ENCODE measurements around the gene MFNG. TPM values are rescaled to one million over a fixed set of nuclear protein-coding genes. Genes with fewer than 3 reads are reported as not detected.

The MFNG gene
- total RNA-seq, 1 experiment from 2014 or later: 3.3 TPM

GRCh38 chr22:37480387-37481346 lies 5.5 kb downstream of the MFNG start:
- Histone ChIP-seq H4K5ac (ENCODE audit: insufficient read length, low read depth, low read length) (no peak overlapping the region), H4K8ac (replicated peaks; ENCODE audit: insufficient read length, low read depth, low read length) (no peak overlapping the region), H3K27ac (ENCODE audit: insufficient read length, low read depth, low read length) (no peak overlapping the region), H3K27me3 (ENCODE audit: insufficient read depth, low read length) (no peaks in the 10 kb centered on the region), H2BK15ac (ENCODE audit: low read depth, low read length) (no peak overlapping the region), H3K23ac (ENCODE audit: insufficient read length, low read depth, low read length) (no peak overlapping the region), H2BK20ac (ENCODE audit: low read depth, low read length, poor library complexity, severe bottlenecking) (no peak overlapping the region), H4K91ac (ENCODE audit: insufficient read length, low read depth, low read length) (no peak overlapping the region), H3K9ac (ENCODE audit: extremely low read depth, insufficient read length, low read length) (no peak overlapping the region), H2BK120ac (ENCODE audit: low read depth, low read length, poor library complexity, severe bottlenecking) (no peak overlapping the region), H3K23me2 (ENCODE audit: insufficient read length, low read depth, low read length, poor library complexity, severe bottlenecking) (no peaks in the 10 kb centered on the region), H2AK5ac (ENCODE audit: insufficient read length, low read length) (no peak overlapping the region), H2AFZ (ENCODE audit: low read length) (no peak overlapping the region), H3T11ph (ENCODE audit: low read length) (no peak overlapping the region), H3K79me1 (ENCODE audit: insufficient read depth, low read depth, low read length, poor library complexity, severe bottlenecking) (no peaks in the 10 kb centered on the region), H3K79me2 (ENCODE audit: insufficient read depth, low read length) (no peaks in the 10 kb centered on the region), H4K20me1 (ENCODE audit: control insufficient read depth, insufficient read depth, insufficient read length) (no peaks in the 10 kb centered on the region), H3K4me1 (ENCODE audit: insufficient read depth, low read length) (no peaks in the 10 kb centered on the region), H3K4me2 (ENCODE audit: insufficient read depth, insufficient read length, low read length) (no peak overlapping the region), H3K18ac (ENCODE audit: insufficient read length, low read depth, low read length) (no peak overlapping the region), H2BK5ac (ENCODE audit: insufficient read length, low read length) (no peak overlapping the region), H3K14ac (ENCODE audit: insufficient read depth, low read length) (no peak overlapping the region), H3K56ac (ENCODE audit: insufficient read length, low read depth, low read length) (no peak overlapping the region), H3K9me3 (ENCODE audit: control insufficient read depth, low read depth, low read length) (no peaks in the 10 kb centered on the region), H2BK12ac (ENCODE audit: insufficient read length, low read depth, low read length) (no peak overlapping the region), H3K4ac (ENCODE audit: low read depth, low read length) (no peak overlapping the region)
- no peaks in the 10 kb centered on the region for H3K36me3 Mint-ChIP-seq (ENCODE audit: insufficient read depth in 1 of 3, low read depth in 3 of 3)
- H3K4me1 Mint-ChIP-seq: peaks cover 5 to 31% of the 10 kb centered on the region in 2 experiments
- DNase-seq: no peak
- H3K4me3 Mint-ChIP-seq: no peak overlapping the region
- no peaks in the 10 kb centered on the region for H3K9me3 Mint-ChIP-seq
- peaks cover 15% of the 10 kb centered on the region for H3K27me3 Mint-ChIP-seq (ENCODE audit: low read depth)
- H3K27ac Mint-ChIP-seq: peak overlapping the region in 1 of 3 experiments; percentile 74; a peak in 2 of 7 replicates
- TF ChIP-seq, protein P1, sequence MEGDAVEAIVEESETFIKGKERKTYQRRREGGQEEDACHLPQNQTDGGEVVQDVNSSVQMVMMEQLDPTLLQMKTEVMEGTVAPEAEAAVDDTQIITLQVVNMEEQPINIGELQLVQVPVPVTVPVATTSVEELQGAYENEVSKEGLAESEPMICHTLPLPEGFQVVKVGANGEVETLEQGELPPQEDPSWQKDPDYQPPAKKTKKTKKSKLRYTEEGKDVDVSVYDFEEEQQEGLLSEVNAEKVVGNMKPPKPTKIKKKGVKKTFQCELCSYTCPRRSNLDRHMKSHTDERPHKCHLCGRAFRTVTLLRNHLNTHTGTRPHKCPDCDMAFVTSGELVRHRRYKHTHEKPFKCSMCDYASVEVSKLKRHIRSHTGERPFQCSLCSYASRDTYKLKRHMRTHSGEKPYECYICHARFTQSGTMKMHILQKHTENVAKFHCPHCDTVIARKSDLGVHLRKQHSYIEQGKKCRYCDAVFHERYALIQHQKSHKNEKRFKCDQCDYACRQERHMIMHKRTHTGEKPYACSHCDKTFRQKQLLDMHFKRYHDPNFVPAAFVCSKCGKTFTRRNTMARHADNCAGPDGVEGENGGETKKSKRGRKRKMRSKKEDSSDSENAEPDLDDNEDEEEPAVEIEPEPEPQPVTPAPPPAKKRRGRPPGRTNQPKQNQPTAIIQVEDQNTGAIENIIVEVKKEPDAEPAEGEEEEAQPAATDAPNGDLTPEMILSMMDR (conservative IDR thresholded peaks at IDR 0.05): no peak
- no CpG with 5 or more reads among the region's 17 CpGs for WGBS (ENCODE audit: extremely low coverage, insufficient read length, low lambda C conversion rate)

All from H9 (cell line).